H9 (cell line): Measurements from ENCODE around the gene WDR38. TPM values are rescaled to one million over a fixed set of nuclear protein-coding genes. Genes with fewer than 3 reads are reported as not detected.

ENCODE experiments used
- DNase-seq: peaks from one replicate; pipeline ENCODE4 v3.0.0-alpha.2; 2017
- H2AFZ ChIP-seq: one replicate; pipeline ENCODE4 v1.6.1; 2013; ENCODE audit warnings: mild to moderate bottlenecking, low read length, control low read depth, moderate library complexity
- H2AK5ac ChIP-seq: 2 replicates; pipeline ENCODE4 v1.6.1; 2013; ENCODE audit warnings: low read length, control low read depth, mixed read lengths; ENCODE audit not compliant: insufficient read length
- H2BK120ac ChIP-seq: one replicate; pipeline ENCODE4 v1.6.1; 2013; ENCODE audit warnings: low read depth, mild to moderate bottlenecking, low read length, control low read depth, inconsistent platforms; ENCODE audit not compliant: poor library complexity, severe bottlenecking
- H2BK12ac ChIP-seq: 2 replicates; pipeline ENCODE4 v1.6.1; 2013; ENCODE audit warnings: low read length, control low read depth, mixed read lengths, low read depth; ENCODE audit not compliant: insufficient read length
- H2BK15ac ChIP-seq: 2 replicates; pipeline ENCODE4 v1.6.1; 2013; ENCODE audit warnings: low read depth, low read length, control low read depth
- H2BK20ac ChIP-seq: one replicate; pipeline ENCODE4 v1.6.1; 2013; ENCODE audit warnings: low read depth, mild to moderate bottlenecking, low read length, control low read depth, inconsistent platforms; ENCODE audit not compliant: poor library complexity, severe bottlenecking
- H2BK5ac ChIP-seq: 2 replicates; pipeline ENCODE4 v1.6.1; 2013; ENCODE audit warnings: low read length, control low read depth, mixed read lengths; ENCODE audit not compliant: insufficient read length
- H3K14ac ChIP-seq: 2 replicates; pipeline ENCODE4 v1.6.1; 2013; ENCODE audit warnings: low read length, control low read depth; ENCODE audit not compliant: insufficient read depth
- H3K18ac ChIP-seq: 2 replicates; pipeline ENCODE4 v1.6.1; 2013; ENCODE audit warnings: low read depth, mild to moderate bottlenecking, mixed read lengths, low read length, control low read depth; ENCODE audit not compliant: insufficient read length
- H3K23ac ChIP-seq: 2 replicates; pipeline ENCODE4 v1.6.1; 2013; ENCODE audit warnings: low read length, control low read depth, mixed read lengths, low read depth; ENCODE audit not compliant: insufficient read length
- H3K23me2 ChIP-seq: 2 replicates; pipeline ENCODE4 v1.6.1; 2013; ENCODE audit warnings: low read depth, mild to moderate bottlenecking, mixed read lengths, low read length, control low read depth; ENCODE audit not compliant: insufficient read length, poor library complexity, severe bottlenecking
- H3K27ac ChIP-seq: 2 replicates; pipeline ENCODE4 v1.5.1; 2013; ENCODE audit warnings: low read length, control low read depth, mixed read lengths, low read depth; ENCODE audit not compliant: insufficient read length
- H3K27me3 ChIP-seq: 2 replicates; pipeline ENCODE4 v1.6.1; 2013; ENCODE audit warnings: low read length, control low read depth, inconsistent platforms; ENCODE audit not compliant: insufficient read depth
- H3K4ac ChIP-seq: 2 replicates; pipeline ENCODE4 v1.6.1; 2013; ENCODE audit warnings: low read depth, mild to moderate bottlenecking, control low read depth, inconsistent platforms, low read length, moderate library complexity
- H3K4me1 ChIP-seq: 2 replicates; pipeline ENCODE4 v1.6.1; 2013; ENCODE audit warnings: low read length, control low read depth, inconsistent platforms; ENCODE audit not compliant: insufficient read depth
- H3K4me2 ChIP-seq: 2 replicates; pipeline ENCODE4 v1.6.1; 2013; ENCODE audit warnings: low read length, control low read depth, mixed read lengths; ENCODE audit not compliant: insufficient read length, insufficient read depth
- H3K56ac ChIP-seq: 2 replicates; pipeline ENCODE4 v1.6.1; 2013; ENCODE audit warnings: low read depth, mild to moderate bottlenecking, mixed read lengths, low read length, control low read depth; ENCODE audit not compliant: insufficient read length
- H3K79me1 ChIP-seq: 2 replicates; pipeline ENCODE4 v1.6.1; 2013; ENCODE audit warnings: low read depth, mild to moderate bottlenecking, moderate library complexity, low read length, control low read depth, inconsistent platforms; ENCODE audit not compliant: insufficient read depth, poor library complexity, severe bottlenecking
- H3K79me2 ChIP-seq: 2 replicates; pipeline ENCODE4 v1.6.1; 2013; ENCODE audit warnings: low read length, control low read depth, inconsistent platforms; ENCODE audit not compliant: insufficient read depth
- H3K9ac ChIP-seq: 2 replicates; pipeline ENCODE4 v1.6.1; 2013; ENCODE audit warnings: low read length, control low read depth, mixed read lengths; ENCODE audit not compliant: insufficient read length; ENCODE audit errors: extremely low read depth
- H3K9me3 ChIP-seq: one replicate; pipeline ENCODE4 v1.6.1; 2013; ENCODE audit warnings: low read depth, low read length, inconsistent platforms; ENCODE audit not compliant: control insufficient read depth
- H3T11ph ChIP-seq: one replicate; pipeline ENCODE4 v1.6.1; 2013; ENCODE audit warnings: mild to moderate bottlenecking, low read length, control low read depth, inconsistent platforms
- H4K20me1 ChIP-seq: one replicate; pipeline ENCODE4 v1.6.1; 2013; ENCODE audit not compliant: control insufficient read depth, insufficient read length, insufficient read depth
- H4K5ac ChIP-seq: 2 replicates; pipeline ENCODE4 v1.6.1; 2013; ENCODE audit warnings: low read depth, mild to moderate bottlenecking, mixed read lengths, low read length, control low read depth; ENCODE audit not compliant: insufficient read length
- H4K8ac ChIP-seq: replicated peaks from 2 replicates; pipeline ENCODE4 v1.6.1; 2013; ENCODE audit warnings: low read length, control low read depth, mixed read lengths, low read depth; ENCODE audit not compliant: insufficient read length
- H4K91ac ChIP-seq: 2 replicates; pipeline ENCODE4 v1.6.1; 2013; ENCODE audit warnings: low read depth, mild to moderate bottlenecking, moderate library complexity, mixed read lengths, low read length, control low read depth; ENCODE audit not compliant: insufficient read length
- H3K27ac Mint-ChIP-seq, 3 experiments: 2 replicates in 2 of 3; 3 replicates in 1 of 3; pipeline ENCODE4 v1.8.0; 2020 to 2021; ENCODE audit warnings: mixed read lengths in 3 of 3, mild to moderate bottlenecking in 1 of 3, moderate library complexity in 1 of 3
- H3K27me3 Mint-ChIP-seq: 2 replicates; pipeline ENCODE4 v1.8.0; 2021; ENCODE audit warnings: low read depth, mild to moderate bottlenecking, moderate library complexity, mixed read lengths
- H3K36me3 Mint-ChIP-seq, 3 experiments: 2 replicates in 2 of 3; 3 replicates in 1 of 3; pipeline ENCODE4 v1.8.0; 2020 to 2021; ENCODE audit warnings: low read depth in 3 of 3, mixed read lengths in 3 of 3; ENCODE audit not compliant: insufficient read depth in 1 of 3
- H3K4me1 Mint-ChIP-seq, 2 experiments: 2 replicates each; pipeline ENCODE4 v1.8.0; 2020; ENCODE audit warnings: mixed read lengths in 2 of 2
- H3K4me3 Mint-ChIP-seq, 2 experiments: 2 replicates in 1 of 2; 3 replicates in 1 of 2; pipeline ENCODE4 v1.8.0; 2020 to 2021; ENCODE audit warnings: mild to moderate bottlenecking in 2 of 2, mixed read lengths in 2 of 2, moderate library complexity in 1 of 2
- H3K9me3 Mint-ChIP-seq, 2 experiments: 2 replicates in 1 of 2; 3 replicates in 1 of 2; pipeline ENCODE4 v1.8.0; 2020; ENCODE audit warnings: mild to moderate bottlenecking in 2 of 2, mixed read lengths in 2 of 2, moderate library complexity in 1 of 2
- CTCF ChIP-seq: fragments of 200-600 bp; sonication (generic); conservative IDR thresholded peaks from 3 replicates; pipeline ENCODE4 v1.8.0; 2021; ENCODE audit warnings: antibody characterized with exemption, mild to moderate bottlenecking
- WGBS: extraction: QIAGEN DNeasy Blood & Tissue Kit; methylation state at CpG from one replicate; pipeline ENCODE4 v1.1.7; 2013; ENCODE audit warnings: missing lambda C conversion rate, low lambda C conversion rate, mixed read lengths; ENCODE audit not compliant: insufficient read length; ENCODE audit errors: extremely low coverage; 5-methylcytosine and 5-hydroxymethylcytosine counted together
- total RNA-seq: library from RNA; stranded (reverse); gene quantifications from 2 replicates; pipeline ENCODE4 v1.2.1, GENCODE V29; 2021

The WDR38 gene
- total RNA-seq, 1 experiment from 2014 or later: not detected

- Mint-ChIP-seq H3K27ac (peak overlapping the region in 2 of 3 experiments; percentile 49 to 79; a peak in 4 of 7 replicates), H3K9me3 (no peaks in the 10 kb centered on the region), H3K27me3 (no peaks in the 10 kb centered on the region), H3K36me3 (peaks cover 28 to 69% (median 63%) of the 10 kb centered on the region in 3 experiments), H3K4me3 (no peak overlapping the region; a peak in 1 of 5 replicates), H3K4me1 (peaks cover 43 to 44% of the 10 kb centered on the region in 2 experiments)
- Histone ChIP-seq H2BK120ac (no peak overlapping the region), H3K4me2 (no peak overlapping the region), H2BK20ac (no peak overlapping the region), H3K23ac (no peak overlapping the region), H3K23me2 (no peaks in the 10 kb centered on the region), H3K4ac (no peak overlapping the region), H4K91ac (no peak overlapping the region), H3K79me1 (peaks cover 5% of the 10 kb centered on the region), H2BK15ac (no peak overlapping the region), H3K79me2 (peaks cover 2% of the 10 kb centered on the region; the same call in 1 of the 2 replicates), H3K18ac (no peak overlapping the region), H3K27ac (no peak overlapping the region), H3K27me3 (no peaks in the 10 kb centered on the region), H2BK5ac (no peak overlapping the region), H2BK12ac (no peak overlapping the region), H3K14ac (no peak overlapping the region), H3K9ac (no peak overlapping the region), H4K5ac (no peak overlapping the region), H3K56ac (no peak overlapping the region), H3K4me1 (peaks cover 14% of the 10 kb centered on the region), H3K9me3 (no peaks in the 10 kb centered on the region), H4K8ac (no peak overlapping the region), H4K20me1 (no peaks in the 10 kb centered on the region), H2AK5ac (no peak overlapping the region), H3T11ph (no peak overlapping the region), H2AFZ (no peak overlapping the region)
- 100% methylated on average over 3 of the region's 14 CpGs for WGBS
- no peak for TF ChIP-seq CTCF
- DNase-seq: no peak
Measured at GRCh38 chr9:124877021-124877782, 23.9 kb downstream of the WDR38 start.
